GM23338 (cell line): ENCODE measurements around the gene CRYBG2. TPM values are rescaled to one million over a fixed set of nuclear protein-coding genes. Genes with fewer than 3 reads are reported as not detected.

ENCODE experiments used
- ATAC-seq: fragments of 200-7000 bp; cut with Tn5 transposase; 3 replicates; pipeline ENCODE4 v1.9.1; 2020
- DNase-seq: peaks from one replicate; pipeline ENCODE4 v3.0.0-alpha.2; 2015; ENCODE audit warnings: low spot score
- H2AFZ ChIP-seq: fragments of 200-600 bp; sonication (generic); 2 replicates; pipeline ENCODE4 v1.8.0; 2016; ENCODE audit warnings: antibody characterized with exemption, mild to moderate bottlenecking, moderate library complexity
- H3F3A ChIP-seq: fragments of 200-600 bp; sonication (generic); replicated peaks from 2 replicates; pipeline ENCODE4 v1.8.0; 2017; ENCODE audit warnings: antibody characterized with exemption, mixed run types, low read depth
- H3K27ac ChIP-seq: fragments of 200-600 bp; sonication (generic); 2 replicates; pipeline ENCODE4 v1.6.1; 2016; ENCODE audit warnings: low read depth
- H3K27me3 ChIP-seq: fragments of 200-600 bp; sonication (generic); 2 replicates; pipeline ENCODE4 v1.8.0; 2016; ENCODE audit warnings: mild to moderate bottlenecking, mixed run types, moderate library complexity; ENCODE audit not compliant: insufficient read depth
- H3K36me3 ChIP-seq: fragments of 200-600 bp; sonication (generic); 2 replicates; pipeline ENCODE4 v1.8.0; 2016; ENCODE audit warnings: mild to moderate bottlenecking; ENCODE audit not compliant: insufficient read depth
- H3K4me1 ChIP-seq: fragments of 200-600 bp; sonication (generic); 2 replicates; pipeline ENCODE4 v1.8.0; 2016; ENCODE audit warnings: mild to moderate bottlenecking, moderate library complexity; ENCODE audit not compliant: insufficient read depth
- H3K4me2 ChIP-seq: fragments of 200-600 bp; sonication (generic); 2 replicates; pipeline ENCODE4 v1.7.1; 2017; ENCODE audit warnings: mixed run types
- H3K4me3 ChIP-seq: fragments of 200-600 bp; sonication (generic); 2 replicates; pipeline ENCODE4 v1.6.1; 2016; ENCODE audit warnings: mixed run types
- H3K79me2 ChIP-seq: fragments of 200-600 bp; sonication (generic); replicated peaks from 2 replicates; pipeline ENCODE4 v1.8.0; 2017; ENCODE audit warnings: mild to moderate bottlenecking; ENCODE audit not compliant: insufficient read depth
- H3K9me2 ChIP-seq: fragments of 200-600 bp; sonication (generic); 2 replicates; pipeline ENCODE4 v1.8.0; 2017; ENCODE audit not compliant: insufficient read depth
- H4K20me1 ChIP-seq: fragments of 200-600 bp; sonication (generic); replicated peaks from 2 replicates; pipeline ENCODE4 v1.8.0; 2017; ENCODE audit warnings: mild to moderate bottlenecking; ENCODE audit not compliant: insufficient read depth
- H3K27ac Mint-ChIP-seq: 2 replicates; pipeline ENCODE4 v1.8.0; 2020; ENCODE audit warnings: inconsistent platforms, mild to moderate bottlenecking, moderate library complexity, mixed read lengths
- H3K27me3 Mint-ChIP-seq: 3 replicates; pipeline ENCODE4 v1.8.0; 2022; ENCODE audit warnings: low read depth, mild to moderate bottlenecking, moderate library complexity, mixed read lengths, inconsistent platforms; ENCODE audit not compliant: insufficient read depth, poor library complexity
- H3K36me3 Mint-ChIP-seq: 3 replicates; pipeline ENCODE4 v1.8.0; 2021; ENCODE audit warnings: low read depth, mild to moderate bottlenecking, inconsistent platforms, moderate library complexity, mixed read lengths
- H3K4me1 Mint-ChIP-seq: 3 replicates; pipeline ENCODE4 v1.8.0; 2020; ENCODE audit warnings: mild to moderate bottlenecking, inconsistent platforms, mixed read lengths
- H3K4me3 Mint-ChIP-seq: 3 replicates; pipeline ENCODE4 v1.8.0; 2021; ENCODE audit warnings: moderate library complexity, mild to moderate bottlenecking, inconsistent platforms, mixed read lengths
- H3K9me3 Mint-ChIP-seq: 3 replicates; pipeline ENCODE4 v1.8.0; 2020; ENCODE audit warnings: moderate library complexity, mild to moderate bottlenecking, inconsistent platforms, mixed read lengths
- CTCF ChIP-seq, 2 experiments: fragments of 200-600 bp in 1 of 2; sonication (generic) in 1 of 2; conservative IDR thresholded peaks; 2 replicates each; pipeline versions ENCODE4 v1.5.1 to v1.6.1; 2016 to 2017; ENCODE audit warnings: antibody characterized with exemption in 2 of 2, low read depth in 2 of 2, mild to moderate bottlenecking in 2 of 2, moderate library complexity in 1 of 2
- POLR2AphosphoS5 ChIP-seq: IDR thresholded peaks from 2 replicates; pipeline ENCODE4 v1.6.1; 2016; ENCODE audit warnings: antibody characterized with exemption, low read depth
- ZNF114 ChIP-seq: fragments of 250-450 bp; sonication (Bioruptor Pico); IDR thresholded peaks from 2 replicates; pipeline ENCODE4 v1.5.0; 2020; ENCODE audit warnings: mild to moderate bottlenecking, moderate library complexity
- ZNF331 ChIP-seq: fragments of 250-450 bp; sonication (Bioruptor Pico); IDR thresholded peaks from 2 replicates; pipeline ENCODE4 v1.5.0; 2020; ENCODE audit warnings: low read depth, mild to moderate bottlenecking, moderate library complexity
- ZNF462 ChIP-seq: fragments of 250-450 bp; sonication (Bioruptor Pico); IDR thresholded peaks from 2 replicates; pipeline ENCODE4 v1.5.0; 2020; ENCODE audit warnings: mild to moderate bottlenecking, moderate library complexity
- polyA plus RNA-seq: library from polyadenylated mRNA; unstranded; fragments of >200 nt; fragmentation: Nextera tagmentation; extraction: Ambion mirVana; gene quantifications from 2 replicates; pipeline ENCODE4 v1.2.1, GENCODE V29; 2016
- total RNA-seq: library from RNA; depleted of rRNA; stranded (reverse); fragments of >200 nt; shearing (Covaris generic); gene quantifications from 2 replicates; pipeline ENCODE4 v1.2.3, GENCODE V29; 2014

The CRYBG2 gene
- total and polyA plus RNA-seq, 2 experiments from 2014 or later: 17.6 to 18.4 TPM

- no peak for TF ChIP-seq ZNF114 (CRISPR knock-in tag)
- TF ChIP-seq POLR2AphosphoS5: no peak
- TF ChIP-seq ZNF331: no peak
- TF ChIP-seq CTCF (conservative IDR thresholded peaks at IDR 0.05; ENCODE audit: low read depth in 2 of 2): peak; percentile 90 to 96
- TF ChIP-seq ZNF462 (CRISPR knock-in tag): no peak
- Histone ChIP-seq H3K79me2 (no peaks in the 10 kb centered on the region), H4K20me1 (no peaks in the 10 kb centered on the region), H3K27ac (no peak overlapping the region), H3K4me2 (no peak overlapping the region), H3K36me3 (peaks cover 8% of the 10 kb centered on the region), H2AFZ (no peak overlapping the region), H3K4me3 (no peak overlapping the region), H3K4me1 (peaks cover 17% of the 10 kb centered on the region), H3K27me3 (no peaks in the 10 kb centered on the region), H3K9me2 (no peaks in the 10 kb centered on the region), H3F3A (peaks cover 7% of the 10 kb centered on the region; the same call in 1 of the 2 replicates)
- peak; percentile 86 for ATAC-seq
- Mint-ChIP-seq H3K4me3 (no peak overlapping the region), H3K36me3 (peaks cover 32% of the 10 kb centered on the region), H3K9me3 (no peaks in the 10 kb centered on the region; the same call in 2 of the 3 replicates), H3K27me3 (peaks cover 6% of the 10 kb centered on the region), H3K27ac (no peak overlapping the region), H3K4me1 (peaks cover 19% of the 10 kb centered on the region)
- DNase-seq: peak; percentile 91
Observed at GRCh38 chr1:26321315-26322041, 32.5 kb downstream of the CRYBG2 start.
